Endothelial cell of umbilical vein (primary cell): ENCODE measurements around the gene STXBP5L. TPM values are rescaled to one million over a fixed set of nuclear protein-coding genes. Genes with fewer than 3 reads are reported as not detected.

ENCODE experiments used
- BruUV-seq: library from RNA; stranded (reverse); fragments of 400-500 nt; replicated peaks from 2 replicates; lab custom pipeline; 2021; lab: Mats Ljungman, UMichigan
- CTCF ChIA-PET: fragments of 300-600, 350-600 bp; sonication (Branson Sonifier 250); formaldehyde crosslinking; loops from one replicate; lab custom pipeline; 2021; ENCODE audit warnings: antibody characterized with exemption, inconsistent platforms; lab: Charles Lee
- POLR2A ChIA-PET: fragments of 300-600, 350-600 bp; sonication (Branson Sonifier 250); formaldehyde crosslinking; loops from one replicate; lab custom pipeline; 2021; ENCODE audit warnings: antibody characterized with exemption, inconsistent platforms; lab: Charles Lee
- DNase-seq: peaks from one replicate; pipeline ENCODE4 v3.0.0-alpha.2; 2011; ENCODE audit warnings: low read depth, low spot score
- FAIRE-seq: peaks from 2 replicates; lab custom pipeline; 2011; peaks lifted over from hg19 to GRCh38; lab: Jason Lieb, UNC
- H2AFZ ChIP-seq: 2 replicates; pipeline ENCODE4 v1.6.0; 2012; ENCODE audit warnings: low read depth, low read length, control low read depth, inconsistent platforms
- H3K27ac ChIP-seq: 2 replicates; pipeline ENCODE4 v1.5.1; 2011; ENCODE audit warnings: low read depth, mild to moderate bottlenecking, control low read depth, low read length, moderate library complexity; ENCODE audit not compliant: insufficient read depth
- H3K27me3 ChIP-seq, 2 experiments: 2 replicates each; pipeline versions ENCODE4 v1.6.0 to v1.6.1; 2011; ENCODE audit warnings: low read length in 2 of 2, mixed read lengths in 1 of 2; ENCODE audit not compliant: control insufficient read depth in 2 of 2, insufficient read depth in 2 of 2
- H3K36me3 ChIP-seq, 2 experiments: 2 replicates in 1 of 2; 3 replicates in 1 of 2; pipeline ENCODE4 v1.5.1; 2011; ENCODE audit warnings: low read length in 2 of 2, mild to moderate bottlenecking in 1 of 2, moderate library complexity in 1 of 2; ENCODE audit not compliant: control insufficient read depth in 2 of 2, insufficient read depth in 2 of 2; ENCODE audit errors: extremely low read depth in 1 of 2
- H3K4me1 ChIP-seq: 3 replicates; pipeline ENCODE4 v1.5.1; 2011; ENCODE audit warnings: mild to moderate bottlenecking, low read length; ENCODE audit not compliant: control insufficient read depth, insufficient read depth; ENCODE audit errors: extremely low read depth
- H3K4me2 ChIP-seq: 2 replicates; pipeline ENCODE4 v1.6.1; 2011; ENCODE audit warnings: low read length, control low read depth, mixed read lengths; ENCODE audit not compliant: insufficient read depth
- H3K4me3 ChIP-seq, 3 experiments: fragments of 200-600 bp in 1 of 3; sonication (generic), shearing (Covaris generic) in 1 of 3; replicated peaks in 1 of 3; 2 replicates each; pipeline ENCODE4 v1.5.1; 2011 to 2016; ENCODE audit warnings: control low read depth in 3 of 3, low read length in 3 of 3, mild to moderate bottlenecking in 2 of 3, inconsistent platforms in 1 of 3, low read depth in 1 of 3, moderate library complexity in 1 of 3; ENCODE audit not compliant: insufficient read depth in 1 of 3
- H3K79me2 ChIP-seq: 2 replicates; pipeline ENCODE4 v1.6.0; 2012; ENCODE audit warnings: low read length, inconsistent platforms; ENCODE audit not compliant: control insufficient read depth, insufficient read depth
- H3K9ac ChIP-seq: replicated peaks from 2 replicates; pipeline ENCODE3; 2011; ENCODE audit warnings: low read length, control low read depth; ENCODE audit not compliant: insufficient read depth; ENCODE audit errors: extremely low read depth
- H3K9me1 ChIP-seq: replicated peaks from 3 replicates; pipeline ENCODE4 v1.6.0; 2011; ENCODE audit warnings: mild to moderate bottlenecking, low read length; ENCODE audit not compliant: control insufficient read depth, insufficient read depth; ENCODE audit errors: extremely low read depth
- H3K9me3 ChIP-seq: replicated peaks from 2 replicates; pipeline ENCODE4 v1.5.1; 2012; ENCODE audit warnings: low read length, inconsistent platforms; ENCODE audit not compliant: control insufficient read depth, insufficient read depth
- H4K20me1 ChIP-seq: replicated peaks from 2 replicates; pipeline ENCODE3; 2011; ENCODE audit warnings: mild to moderate bottlenecking, low read length; ENCODE audit not compliant: control insufficient read depth, insufficient read depth; ENCODE audit errors: extremely low read depth
- EZH2 ChIP-seq: IDR thresholded peaks from 2 replicates; pipeline ENCODE4 v1.6.1; 2012; ENCODE audit warnings: borderline replicate concordance, low read depth, mild to moderate bottlenecking, moderate library complexity, low read length, inconsistent platforms; ENCODE audit not compliant: severe bottlenecking
- FOS ChIP-seq: IDR thresholded peaks from 2 replicates; pipeline ENCODE4 v1.6.1; 2011; ENCODE audit warnings: mild to moderate bottlenecking, low read length, moderate library complexity, borderline replicate concordance; ENCODE audit not compliant: insufficient read depth
- GATA2 ChIP-seq: IDR thresholded peaks from 2 replicates; pipeline ENCODE4 v1.7.0; 2011; ENCODE audit warnings: low read depth, mild to moderate bottlenecking, moderate library complexity, mixed read lengths, low read length; ENCODE audit not compliant: insufficient read length, insufficient read depth
- JUN ChIP-seq: IDR thresholded peaks from 2 replicates; pipeline ENCODE4 v1.6.1; 2011; ENCODE audit warnings: borderline replicate concordance, low read depth; ENCODE audit not compliant: insufficient read length, insufficient read depth
- MAX ChIP-seq: IDR thresholded peaks from 2 replicates; pipeline ENCODE4 v1.6.1; 2011; ENCODE audit not compliant: insufficient read depth, insufficient read length
- MYC ChIP-seq: IDR thresholded peaks from one replicate; pipeline ENCODE4 v1.6.1; 2011; ENCODE audit warnings: mild to moderate bottlenecking, low read depth, low read length
- POLR2A ChIP-seq: IDR thresholded peaks from 2 replicates; pipeline ENCODE4 v1.6.1; 2012; ENCODE audit warnings: low read depth, mild to moderate bottlenecking, control low read depth, low read length
- POLR2AphosphoS5 ChIP-seq: IDR thresholded peaks from 2 replicates; pipeline ENCODE4 v1.6.1; 2012; ENCODE audit warnings: low read depth, mild to moderate bottlenecking, control low read depth, low read length, moderate library complexity; ENCODE audit not compliant: insufficient read depth
- dilution Hi-C: fragments of 300-500 bp; cut with MboI; formaldehyde crosslinking; loops from one replicate; pipeline ENCODE4 v1.15.0; 2019; ENCODE audit warnings: low sequenced_read_pairs; ENCODE audit not compliant: extremely low pct_ligation_motif_present
- intact Hi-C: fragments of 100-400 bp; cut with micrococcal nuclease; formaldehyde crosslinking; loops from one replicate; pipeline ENCODE4 v1.10.0; 2022
- polyA plus RNA-seq, 4 experiments: library from polyadenylated mRNA; depleted of rRNA in 3 of 4; stranded (reverse) in 3 of 4; unstranded in 1 of 4; fragments of >200 nt; gene quantifications; 2 replicates each; pipeline versions ENCODE4 v1.2.1 to v1.2.3, GENCODE V29; 2011 to 2012; ENCODE audit warnings: missing spikeins in 1 of 4
- total RNA-seq: library from RNA; stranded (reverse); gene quantifications from 2 replicates; pipeline ENCODE4 v1.2.3, GENCODE V29; 2021

STXBP5L gene
- total and polyA plus RNA-seq, 2 donors (not counting 3 experiments of a cell fraction or from before 2014, with no cell fraction given): not detected

GRCh38 chr3:121072133-121072532 is 164.1 kb downstream of the STXBP5L start:
- intact Hi-C loops: no loop called here
- Histone ChIP-seq H3K4me3 (no peak overlapping the region), H3K9me3 (no peaks in the 10 kb centered on the region), H2AFZ (no peak overlapping the region), H3K36me3 (no peaks in the 10 kb centered on the region), H3K9ac (no peak overlapping the region), H3K27me3 (no peaks in the 10 kb centered on the region), H3K4me2 (no peak overlapping the region), H3K9me1 (no peaks in the 10 kb centered on the region), H3K27ac (no peak overlapping the region), H3K4me1 (no peaks in the 10 kb centered on the region), H3K79me2 (no peaks in the 10 kb centered on the region), H4K20me1 (no peaks in the 10 kb centered on the region)
- ChIA-PET CTCF (interaction anchor here (1.5 kb wide), 1 partner anchor 46 kb away, joined by 3 read pairs; no protein-coding TSS in a partner anchor), POLR2A (no interaction called here)
- no peak for TF ChIP-seq FOS
- no peak for TF ChIP-seq GATA2
- TF ChIP-seq MYC: no peak
- no peak for TF ChIP-seq POLR2A
- no peak for TF ChIP-seq JUN
- no peak for TF ChIP-seq MAX
- FAIRE-seq (no peak), DNase-seq (no peak)
- dilution Hi-C loops: no loop called here
- no TSS peak for BruUV-seq

GRCh38 chr3:121073011-121073410 is 165.0 kb downstream of the STXBP5L start:
- H3K27ac ChIP-seq: no peak overlapping the region
- CTCF ChIA-PET: interaction anchor here (1.5 kb wide), 1 partner anchor 45 kb away, joined by 3 read pairs; no protein-coding TSS in a partner anchor
- dilution Hi-C loops: no loop called here
- H3K79me2 ChIP-seq: no peaks in the 10 kb centered on the region
- H2AFZ ChIP-seq: no peak overlapping the region
- no peaks in the 10 kb centered on the region for H4K20me1 ChIP-seq
- BruUV-seq: no TSS peak
- no peaks in the 10 kb centered on the region for H3K9me1 ChIP-seq
- H3K9ac ChIP-seq: no peak overlapping the region
- H3K4me2 ChIP-seq: no peak overlapping the region
- no peaks in the 10 kb centered on the region for H3K9me3 ChIP-seq
- H3K27me3 ChIP-seq: no peaks in the 10 kb centered on the region
- no peak for TF ChIP-seq POLR2AphosphoS5
- no peak for TF ChIP-seq EZH2
- FAIRE-seq: no peak
- intact Hi-C loops: no loop called here
- no peaks in the 10 kb centered on the region for H3K4me1 ChIP-seq
- no peaks in the 10 kb centered on the region for H3K36me3 ChIP-seq
- POLR2A ChIA-PET: no interaction called here
- no peak for DNase-seq
- no peak overlapping the region for H3K4me3 ChIP-seq
